ENCODE measurements around the gene FAM131B. TPM values are rescaled to one million over a fixed set of nuclear protein-coding genes. Genes with fewer than 3 reads are reported as not detected.

FAM131B gene
- total and polyA plus RNA-seq, 2 experiments from 2014 or later, result 0.87 to 1.9 TPM

DNA sequence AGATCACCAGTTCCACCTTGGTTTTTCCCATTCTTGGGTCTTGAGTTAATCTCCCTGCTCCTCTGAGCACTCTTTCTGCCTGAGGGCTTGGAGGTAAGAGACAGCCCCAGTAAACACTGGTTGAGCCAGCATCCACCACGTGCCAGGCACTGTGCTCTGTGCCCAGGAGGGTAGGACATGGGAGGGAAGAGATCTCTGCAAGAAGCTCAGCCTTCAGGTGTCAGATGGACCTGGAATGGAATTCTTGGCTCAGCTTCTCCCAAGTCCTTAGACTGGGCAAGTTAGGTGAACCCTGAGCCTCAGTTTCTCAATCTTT is 21.1 kb upstream of the FAM131B start:
- Histone ChIP-seq H2AFZ (no peak overlapping the region), H3K4me3 (no peak overlapping the region), H3K4me2 (peak overlapping the region; percentile 89), H3K9me3 (ENCODE audit: low read depth) (no peaks in the 10 kb centered on the region), H3K79me2 (peaks cover 53% of the 10 kb centered on the region), H3K9me2 (replicated peaks; ENCODE audit: insufficient read depth) (no peaks in the 10 kb centered on the region), H4K20me1 (ENCODE audit: insufficient read depth, poor library complexity, severe bottlenecking) (peaks cover 59% of the 10 kb centered on the region), H3K27ac (no peak overlapping the region), H3K4me1 (ENCODE audit: insufficient read depth) (peaks cover 51% of the 10 kb centered on the region), H3K27me3 (no peaks in the 10 kb centered on the region), H3K36me3 (replicated peaks; ENCODE audit: insufficient read depth, low read depth) (no peaks in the 10 kb centered on the region)
- 86% methylated on average over 1 of the region's 1 CpG for WGBS (ENCODE audit: low lambda C conversion rate, missing lambda C conversion rate)
- TF ChIP-seq EZH2phosphoT487 (IDR thresholded peaks at IDR 0.05; ENCODE audit: low read depth, severe bottlenecking, unreplicated experiment) (no peak), EZH2 (IDR thresholded peaks at IDR 0.05; ENCODE audit: borderline replicate concordance) (no peak)
- TF ChIP-seq, protein P1, sequence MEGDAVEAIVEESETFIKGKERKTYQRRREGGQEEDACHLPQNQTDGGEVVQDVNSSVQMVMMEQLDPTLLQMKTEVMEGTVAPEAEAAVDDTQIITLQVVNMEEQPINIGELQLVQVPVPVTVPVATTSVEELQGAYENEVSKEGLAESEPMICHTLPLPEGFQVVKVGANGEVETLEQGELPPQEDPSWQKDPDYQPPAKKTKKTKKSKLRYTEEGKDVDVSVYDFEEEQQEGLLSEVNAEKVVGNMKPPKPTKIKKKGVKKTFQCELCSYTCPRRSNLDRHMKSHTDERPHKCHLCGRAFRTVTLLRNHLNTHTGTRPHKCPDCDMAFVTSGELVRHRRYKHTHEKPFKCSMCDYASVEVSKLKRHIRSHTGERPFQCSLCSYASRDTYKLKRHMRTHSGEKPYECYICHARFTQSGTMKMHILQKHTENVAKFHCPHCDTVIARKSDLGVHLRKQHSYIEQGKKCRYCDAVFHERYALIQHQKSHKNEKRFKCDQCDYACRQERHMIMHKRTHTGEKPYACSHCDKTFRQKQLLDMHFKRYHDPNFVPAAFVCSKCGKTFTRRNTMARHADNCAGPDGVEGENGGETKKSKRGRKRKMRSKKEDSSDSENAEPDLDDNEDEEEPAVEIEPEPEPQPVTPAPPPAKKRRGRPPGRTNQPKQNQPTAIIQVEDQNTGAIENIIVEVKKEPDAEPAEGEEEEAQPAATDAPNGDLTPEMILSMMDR (IDR thresholded peaks at IDR 0.05; ENCODE audit: poor library complexity), result no peak
- DNase-seq (ENCODE audit: low spot score), result no peak

DNA sequence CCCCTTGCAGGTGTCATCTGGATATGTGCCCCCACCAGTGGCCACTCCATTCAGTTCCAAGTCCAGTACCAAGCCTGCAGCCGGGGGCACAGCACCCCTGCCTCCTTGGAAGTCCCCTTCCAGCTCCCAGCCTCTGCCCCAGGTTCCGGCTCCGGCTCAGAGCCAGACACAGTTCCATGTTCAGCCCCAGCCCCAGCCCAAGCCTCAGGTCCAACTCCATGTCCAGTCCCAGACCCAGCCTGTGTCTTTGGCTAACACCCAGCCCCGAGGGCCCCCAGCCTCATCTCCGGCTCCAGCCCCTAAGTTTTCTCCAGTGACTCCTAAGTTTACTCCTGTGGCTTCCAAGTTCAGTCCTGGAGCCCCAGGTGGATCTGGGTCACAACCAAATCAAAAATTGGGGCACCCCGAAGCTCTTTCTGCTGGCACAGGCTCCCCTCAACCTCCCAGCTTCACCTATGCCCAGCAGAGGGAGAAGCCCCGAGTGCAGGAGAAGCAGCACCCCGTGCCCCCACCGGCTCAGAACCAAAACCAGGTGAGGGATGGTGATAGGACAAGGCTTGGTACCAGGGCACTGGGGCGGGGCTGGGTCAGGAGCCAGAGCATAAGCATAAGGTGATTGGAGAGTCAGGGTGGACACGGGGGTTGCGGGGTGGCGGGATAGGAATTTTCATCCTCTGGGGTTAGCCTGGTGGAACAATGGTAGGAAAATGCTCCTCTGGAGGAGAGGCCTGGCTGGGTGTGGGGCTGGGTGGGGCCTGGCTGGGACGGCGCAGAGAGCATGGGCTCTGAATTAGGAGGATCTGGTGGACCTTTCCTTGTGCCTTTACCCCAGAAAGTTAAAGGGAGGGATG is 20.5 kb upstream of the FAM131B start:
- peaks cover 55% of the 10 kb centered on the region for H4K20me1 ChIP-seq (ENCODE audit: insufficient read depth, poor library complexity, severe bottlenecking)
- no peaks in the 10 kb centered on the region for H3K36me3 ChIP-seq (replicated peaks; ENCODE audit: insufficient read depth, low read depth)
- peaks cover 52% of the 10 kb centered on the region for H3K4me1 ChIP-seq (ENCODE audit: insufficient read depth)
- H3K27me3 ChIP-seq, result no peaks in the 10 kb centered on the region
- TF ChIP-seq EZH2 (IDR thresholded peaks at IDR 0.05; ENCODE audit: borderline replicate concordance) (no peak), EZH2phosphoT487 (IDR thresholded peaks at IDR 0.05; ENCODE audit: low read depth, severe bottlenecking, unreplicated experiment) (no peak)
- TF ChIP-seq, protein P1 (IDR thresholded peaks at IDR 0.05; ENCODE audit: poor library complexity), result no peak
- DNase-seq (ENCODE audit: low spot score), result no peak
- peak overlapping the region; percentile 100 for H3K4me3 ChIP-seq
- 96% methylated on average over 10 of the region's 15 CpGs for WGBS (ENCODE audit: low lambda C conversion rate, missing lambda C conversion rate)
- peak overlapping the region; percentile 89 for H3K4me2 ChIP-seq
- H3K9me2 ChIP-seq (replicated peaks; ENCODE audit: insufficient read depth), result no peaks in the 10 kb centered on the region
- H3K9me3 ChIP-seq (ENCODE audit: low read depth), result no peaks in the 10 kb centered on the region
- no peak overlapping the region for H2AFZ ChIP-seq
- no peak overlapping the region for H3K27ac ChIP-seq
- peaks cover 55% of the 10 kb centered on the region for H3K79me2 ChIP-seq

DNA sequence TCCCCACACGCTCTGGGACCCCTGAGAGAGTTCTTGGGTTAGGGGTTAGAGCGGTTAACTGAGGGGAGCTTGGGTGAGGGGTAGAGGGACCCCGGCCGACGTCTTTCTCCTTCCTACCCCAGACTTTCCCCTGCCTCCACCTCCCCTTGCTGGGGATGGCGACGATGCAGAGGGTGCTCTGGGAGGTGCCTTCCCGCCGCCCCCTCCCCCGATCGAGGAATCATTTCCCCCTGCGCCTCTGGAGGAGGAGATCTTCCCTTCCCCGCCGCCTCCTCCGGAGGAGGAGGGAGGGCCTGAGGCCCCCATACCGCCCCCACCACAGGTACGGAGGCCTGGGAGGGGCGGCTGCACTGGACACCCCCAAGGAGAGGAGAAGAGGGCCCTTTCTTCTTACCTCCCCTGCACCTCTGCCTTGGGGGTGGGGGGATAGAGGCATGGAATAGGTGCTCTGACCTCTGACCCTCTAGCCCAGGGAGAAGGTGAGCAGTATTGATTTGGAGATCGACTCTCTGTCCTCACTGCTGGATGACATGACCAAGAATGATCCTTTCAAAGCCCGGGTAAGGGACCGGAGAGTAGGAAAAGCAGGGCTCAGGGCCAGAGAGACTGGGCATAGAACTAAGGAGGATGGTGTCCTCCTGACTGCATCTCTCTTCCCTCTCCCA is 19.7 kb upstream of the FAM131B start:
- Histone ChIP-seq H3K9me3 (ENCODE audit: low read depth) (no peaks in the 10 kb centered on the region), H3K9me2 (replicated peaks; ENCODE audit: insufficient read depth) (no peaks in the 10 kb centered on the region), H3K27me3 (no peaks in the 10 kb centered on the region), H3K27ac (peak overlapping the region; percentile 100), H3K4me1 (ENCODE audit: insufficient read depth) (peaks cover 52% of the 10 kb centered on the region), H4K20me1 (ENCODE audit: insufficient read depth, poor library complexity, severe bottlenecking) (peaks cover 48% of the 10 kb centered on the region), H3K4me3 (peak overlapping the region; percentile 100), H2AFZ (no peak overlapping the region), H3K36me3 (replicated peaks; ENCODE audit: insufficient read depth, low read depth) (no peaks in the 10 kb centered on the region), H3K4me2 (peak overlapping the region; percentile 89), H3K79me2 (peaks cover 55% of the 10 kb centered on the region)
- 20% methylated on average over 16 of the region's 21 CpGs for WGBS (ENCODE audit: low lambda C conversion rate, missing lambda C conversion rate)
- TF ChIP-seq, protein P1 (IDR thresholded peaks at IDR 0.05; ENCODE audit: poor library complexity), result no peak
- no peak for TF ChIP-seq EZH2 (IDR thresholded peaks at IDR 0.05; ENCODE audit: borderline replicate concordance)
- TF ChIP-seq EZH2phosphoT487 (IDR thresholded peaks at IDR 0.05; ENCODE audit: low read depth, severe bottlenecking, unreplicated experiment), result no peak
- DNase-seq (ENCODE audit: low spot score), result no peak

Measured in hepatocyte (in vitro differentiated cells).